ENCODE data around the gene BORA. TPM values are rescaled to one million over a fixed set of nuclear protein-coding genes. Genes with fewer than 3 reads are reported as not detected.

BORA gene
- total RNA-seq, 4 donors from 2014 or later = 5.0 to 22.3 (median 10.2) TPM

- H3K9me3 ChIP-seq = peaks cover 0 to 5% (median 0%) of the 10 kb centered on the region in 4 donors
- no peaks in the 10 kb centered on the region for H3K36me3 ChIP-seq
- DNase-seq = no peak
- no peak overlapping the region for H3K27ac ChIP-seq
- TF ChIP-seq POLR2A (IDR thresholded peaks at IDR 0.05) (no peak), CTCF (IDR thresholded peaks at IDR 0.05) (no peak)
- H3K4me3 ChIP-seq = no peak overlapping the region
- H3K4me1 ChIP-seq = no peaks in the 10 kb centered on the region
- H3K27me3 ChIP-seq = no peaks in the 10 kb centered on the region
Measured at GRCh38 chr13:72692884-72693514, 34.7 kb upstream of the BORA start.

- Histone ChIP-seq H3K36me3 (no peaks in the 10 kb centered on the region), H3K4me1 (no peaks in the 10 kb centered on the region), H3K4me3 (no peak overlapping the region), H3K27me3 (no peaks in the 10 kb centered on the region), H3K9me3 (peaks cover 0 to 5% (median 0%) of the 10 kb centered on the region in 4 donors), H3K27ac (no peak overlapping the region)
- TF ChIP-seq POLR2A (IDR thresholded peaks at IDR 0.05) (no peak), CTCF (IDR thresholded peaks at IDR 0.05) (no peak)
- DNase-seq = no peak
Measured at GRCh38 chr13:72693832-72694231, 33.9 kb upstream of the BORA start.

- DNase-seq = no peak
- Histone ChIP-seq H3K4me1 (no peaks in the 10 kb centered on the region), H3K4me3 (no peak overlapping the region), H3K27ac (no peak overlapping the region), H3K36me3 (no peaks in the 10 kb centered on the region), H3K27me3 (no peaks in the 10 kb centered on the region), H3K9me3 (peaks cover 0 to 5% (median 0%) of the 10 kb centered on the region in 4 donors)
- TF ChIP-seq CTCF (IDR thresholded peaks at IDR 0.05) (no peak), POLR2A (IDR thresholded peaks at IDR 0.05) (no peak)
Measured at GRCh38 chr13:72694314-72694713, 33.4 kb upstream of the BORA start.

GRCh38 chr13:72696579-72696978 is 31.1 kb upstream of the BORA start:
- Histone ChIP-seq H3K4me3 (no peak overlapping the region), H3K36me3 (no peaks in the 10 kb centered on the region), H3K27ac (no peak overlapping the region), H3K4me1 (no peaks in the 10 kb centered on the region), H3K9me3 (peaks cover 0 to 5% (median 0%) of the 10 kb centered on the region in 4 donors), H3K27me3 (no peaks in the 10 kb centered on the region)
- no peak for TF ChIP-seq POLR2A (IDR thresholded peaks at IDR 0.05)
- TF ChIP-seq CTCF (IDR thresholded peaks at IDR 0.05) = peak in 2 of 6 experiments; percentile 16 to 25
- DNase-seq = no peak

- Histone ChIP-seq H3K4me3 (no peak overlapping the region), H3K4me1 (no peaks in the 10 kb centered on the region), H3K27ac (no peak overlapping the region), H3K27me3 (no peaks in the 10 kb centered on the region), H3K9me3 (peaks cover 0 to under 1% (median 0%) of the 10 kb centered on the region in 4 donors), H3K36me3 (no peaks in the 10 kb centered on the region)
- DNase-seq = no peak
- TF ChIP-seq CTCF (IDR thresholded peaks at IDR 0.05) = no peak
- no peak for TF ChIP-seq POLR2A (IDR thresholded peaks at IDR 0.05)
Measured at GRCh38 chr13:72698164-72698563, 29.6 kb upstream of the BORA start.
